HG02970 (cell line): ENCODE data around the gene CFAP74.

Experiments used
- ATAC-seq: cut with Tn5 transposase; IDR thresholded peaks from one replicate; pipeline ENCODE4 v1.9.1; 2021; ENCODE audit warnings: mild to moderate bottlenecking, moderate library complexity, moderate number of reproducible peaks; ENCODE audit not compliant: unreplicated experiment, low FRiP score

The CFAP74 gene

DNA sequence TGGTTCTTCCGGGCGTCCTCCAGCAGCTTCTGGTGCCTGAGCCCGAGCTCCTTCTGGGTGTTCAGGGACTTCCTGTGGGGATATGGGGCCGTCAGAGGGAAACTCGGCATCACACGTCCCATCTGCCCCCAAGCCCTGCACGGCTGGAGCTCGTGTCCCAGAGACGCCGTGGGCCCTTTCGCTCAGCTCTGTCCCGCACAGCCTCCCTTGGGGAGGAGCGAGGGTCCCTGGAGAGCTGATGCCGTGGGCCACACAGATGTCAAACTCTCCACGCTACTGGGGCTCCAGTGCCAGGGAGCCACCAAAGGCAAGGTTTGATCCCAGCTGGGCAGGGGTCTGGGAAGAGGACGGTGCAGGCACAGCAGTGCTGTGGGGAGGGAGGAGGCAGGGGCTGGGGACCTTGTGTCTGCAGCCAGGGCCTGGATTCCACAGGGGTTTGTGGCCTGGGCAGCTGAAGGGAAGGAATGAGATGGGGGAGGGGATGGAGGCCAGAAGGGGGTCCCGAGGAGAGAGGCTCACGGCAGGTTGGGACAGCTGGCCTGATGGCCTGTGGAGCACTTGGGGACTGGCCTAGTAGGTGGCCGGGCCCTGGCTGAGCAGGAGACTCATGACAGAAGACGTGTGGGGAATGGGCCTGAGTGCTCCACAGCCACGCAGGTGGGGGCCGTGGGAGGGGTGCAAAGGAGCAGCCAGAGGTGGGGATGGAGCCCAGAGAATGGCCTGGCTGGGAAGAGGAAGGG is 30.4 kb downstream of the CFAP74 start:
- ATAC-seq, result no peak

DNA sequence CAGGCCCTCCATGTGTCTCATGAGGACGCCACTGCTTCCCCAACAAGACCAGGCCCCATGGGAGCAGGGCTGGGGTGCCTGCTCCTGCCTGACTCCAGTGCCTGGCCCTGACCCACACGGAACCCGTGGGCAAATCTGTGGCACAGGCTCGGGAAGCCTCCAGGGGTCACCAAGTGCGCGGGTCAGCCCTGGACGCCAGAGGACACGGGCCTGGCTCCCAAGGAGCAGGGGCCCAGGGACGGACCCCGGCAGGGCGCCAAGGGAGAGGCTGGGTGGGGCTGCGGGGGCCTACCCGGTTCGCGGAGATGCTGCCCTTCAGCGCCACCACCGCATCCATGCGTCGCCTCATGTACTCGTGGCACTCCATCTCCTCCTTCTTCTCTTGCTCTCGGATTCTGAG is 31.9 kb downstream of the CFAP74 start:
- no peak for ATAC-seq

DNA sequence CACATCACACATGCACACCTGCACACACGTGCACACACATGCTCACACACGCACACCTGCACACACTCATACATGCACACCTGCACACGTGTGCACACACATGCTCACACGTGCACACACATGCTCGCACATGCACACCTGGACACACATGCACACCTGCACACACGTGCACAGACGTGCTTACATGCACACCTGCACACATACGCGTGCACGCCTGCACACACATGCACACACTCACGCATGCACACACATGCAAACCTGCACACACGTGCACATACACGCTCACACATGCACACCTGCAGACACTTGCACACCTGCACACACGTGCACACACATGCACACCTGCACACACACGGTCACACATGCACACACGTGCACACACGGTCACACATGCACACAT is 32.6 kb downstream of the CFAP74 start:
- ATAC-seq, result no peak

DNA sequence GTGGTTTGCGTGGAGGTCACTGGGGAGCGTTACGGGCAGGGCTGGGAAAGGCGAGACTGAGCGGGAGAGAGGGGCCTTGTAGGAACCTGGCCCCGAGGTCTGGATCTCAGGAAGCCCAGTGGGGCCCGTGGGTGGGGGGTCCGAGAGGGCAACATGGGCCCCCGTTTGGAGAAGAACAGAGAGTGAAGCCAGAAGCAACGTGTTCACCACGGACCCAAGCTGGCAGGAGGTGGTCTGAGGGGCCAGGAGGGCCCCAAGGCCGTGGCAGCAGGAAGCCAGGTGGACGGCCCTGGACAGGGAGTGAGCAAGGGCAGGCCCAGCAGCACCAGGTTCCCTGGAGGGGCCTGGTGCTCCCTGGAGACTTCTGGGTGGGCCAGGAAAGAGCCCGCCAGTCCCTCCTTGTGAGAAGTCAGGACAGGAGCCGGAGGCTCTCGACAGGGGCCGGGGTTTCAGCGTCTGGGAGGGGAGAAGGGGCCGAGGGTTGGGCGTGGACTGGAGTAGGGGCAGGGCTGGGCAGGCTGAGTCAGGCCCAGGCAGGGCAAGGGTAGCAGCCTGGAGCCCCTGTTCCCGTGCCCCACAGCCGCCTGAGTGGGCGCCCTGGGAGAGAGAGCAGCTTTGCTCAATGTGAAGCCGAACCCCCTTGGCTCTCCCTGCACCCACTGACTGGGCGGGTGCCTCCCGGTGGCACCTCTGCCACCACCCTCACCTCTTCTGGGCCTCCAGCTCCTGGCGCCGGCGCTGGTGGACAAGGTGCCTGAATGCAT is 33.5 kb downstream of the CFAP74 start:
- no peak for ATAC-seq

DNA sequence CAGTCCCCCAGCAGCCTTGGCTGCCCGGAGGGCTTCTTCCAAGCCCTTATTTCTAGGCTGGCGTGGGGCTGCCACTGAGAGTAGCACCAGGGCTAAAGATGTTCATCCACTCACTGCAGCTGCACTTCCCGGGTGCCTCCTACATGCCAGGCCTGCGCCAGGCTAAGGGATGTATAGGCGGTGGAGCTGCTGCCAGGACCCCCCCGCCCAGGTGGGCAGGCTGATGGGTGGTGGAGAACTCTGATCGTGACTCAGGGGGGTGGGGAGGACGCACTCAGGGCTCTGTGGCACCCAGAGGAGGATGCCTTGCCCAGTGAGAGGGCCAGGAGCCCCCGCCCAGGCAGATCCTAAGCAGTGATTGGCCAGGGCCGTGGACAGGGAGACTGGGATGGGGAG is 34.1 kb downstream of the CFAP74 start:
- no peak for ATAC-seq

DNA sequence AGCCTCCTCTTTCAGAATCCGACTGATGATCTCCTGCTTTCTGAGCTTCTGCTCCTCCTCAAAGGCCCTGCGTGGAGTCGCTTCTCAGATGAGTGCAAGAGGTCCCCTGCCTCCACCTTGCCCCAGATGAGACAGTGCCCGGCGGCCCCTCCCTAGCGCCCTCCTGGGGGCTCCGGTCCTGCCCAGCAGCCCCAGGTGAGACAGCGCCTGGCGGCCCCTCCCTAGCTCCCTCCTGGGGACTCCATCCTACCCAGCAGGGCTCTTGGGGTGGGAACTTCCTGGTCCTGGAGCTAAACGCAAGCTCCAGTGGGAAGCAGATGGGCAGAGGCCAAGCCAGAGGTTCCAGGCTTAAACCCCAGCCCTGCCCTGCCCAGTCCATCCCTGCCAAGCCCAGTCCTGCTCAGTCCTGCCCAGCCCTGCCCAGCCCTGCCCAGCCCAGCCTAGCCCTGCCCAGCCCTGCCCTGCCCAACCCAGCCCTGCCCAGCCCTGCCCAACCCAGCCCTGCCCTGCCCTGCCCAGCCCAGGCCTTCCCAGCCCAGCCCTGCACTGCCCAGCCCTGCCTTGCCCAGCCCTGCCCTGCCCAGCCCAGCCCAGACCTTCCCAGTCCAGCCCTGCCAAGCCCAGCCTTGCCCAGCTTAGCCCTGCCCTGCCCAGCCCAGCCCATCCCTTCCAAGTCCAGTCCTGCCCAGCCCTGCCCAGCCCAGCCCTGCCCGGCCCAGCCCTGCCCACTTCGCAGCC is 34.6 kb downstream of the CFAP74 start:
- ATAC-seq, result no peak

GRCh38 chr1:1967879-1968278 is 35.7 kb downstream of the CFAP74 start:
- ATAC-seq, result no peak

- ATAC-seq, result no peak
Measured at GRCh38 chr1:1967151-1967550, 36.4 kb downstream of the CFAP74 start.

DNA sequence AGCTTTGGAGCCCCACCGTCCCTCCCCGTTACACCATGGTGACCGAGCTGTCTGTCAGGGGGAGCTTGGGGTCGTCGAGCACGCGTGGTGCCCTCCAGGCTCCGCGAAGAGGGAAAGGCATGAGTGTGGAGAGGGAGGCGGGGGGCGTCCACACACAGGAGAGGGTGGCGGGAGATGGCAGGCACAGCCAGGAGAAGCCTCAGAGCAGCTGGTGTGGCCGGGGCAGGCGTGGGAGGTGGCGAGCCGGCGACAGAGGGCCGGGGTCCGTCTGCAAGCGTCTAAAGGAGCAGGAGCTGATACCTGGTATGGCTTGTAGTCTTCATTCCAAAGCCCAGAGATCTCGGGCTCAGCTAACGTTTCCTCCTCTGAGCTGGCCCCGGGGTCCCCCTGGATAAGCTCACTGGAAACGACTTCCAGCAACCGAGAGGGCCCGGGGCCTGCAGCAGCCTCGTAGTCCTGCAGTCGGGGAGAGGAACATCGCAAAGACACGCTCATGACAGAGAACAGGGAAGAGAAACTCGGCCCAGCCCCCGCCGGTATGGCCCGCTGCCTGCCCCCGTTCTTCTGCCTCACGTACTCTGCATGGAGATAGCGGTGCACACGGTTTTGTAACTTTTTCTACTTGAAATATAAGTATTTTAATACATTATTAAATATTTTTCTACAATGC is 37.4 kb downstream of the CFAP74 start:
- no peak for ATAC-seq

DNA sequence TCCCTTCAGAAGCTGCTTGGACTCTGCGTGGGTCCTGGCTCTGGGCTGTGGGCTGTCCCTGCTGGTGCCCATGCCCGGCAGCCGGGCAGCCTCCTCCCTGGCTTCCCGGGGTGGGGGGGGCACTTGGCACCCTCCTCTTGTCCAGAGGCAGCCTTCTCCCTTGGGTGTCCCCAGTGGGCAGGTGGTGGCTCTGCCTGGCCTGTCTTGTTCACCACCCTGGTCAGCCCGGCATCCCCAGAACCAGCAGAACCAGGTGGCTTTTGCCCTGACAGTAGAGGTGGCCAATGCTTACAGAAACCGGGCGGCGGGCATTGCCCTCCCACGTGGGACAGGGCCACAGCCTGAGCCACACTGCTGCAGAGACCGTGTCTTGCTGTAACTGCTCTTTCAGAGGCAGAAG is 38.0 kb downstream of the CFAP74 start:
- ATAC-seq, result no peak

DNA sequence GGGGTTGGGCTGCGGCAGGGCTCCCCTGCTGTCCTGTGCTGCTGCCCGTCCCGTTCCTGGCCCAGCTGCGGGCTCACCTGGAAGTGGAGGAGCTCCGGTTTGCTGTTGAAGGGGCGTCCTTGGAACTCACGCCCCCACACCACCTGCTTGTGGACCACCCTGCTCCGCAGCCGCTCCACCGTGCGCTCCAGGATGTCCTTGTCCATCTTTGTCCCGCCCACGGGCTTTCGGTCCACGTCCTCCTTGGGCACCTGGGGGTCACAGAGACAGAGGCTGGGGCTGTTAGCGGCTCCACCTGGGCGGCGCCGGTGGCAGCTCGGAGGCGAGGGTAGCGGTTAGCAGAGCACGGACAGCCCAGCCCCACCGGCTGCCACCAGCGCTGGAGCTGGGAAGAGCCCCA is 38.8 kb downstream of the CFAP74 start:
- no peak for ATAC-seq

DNA sequence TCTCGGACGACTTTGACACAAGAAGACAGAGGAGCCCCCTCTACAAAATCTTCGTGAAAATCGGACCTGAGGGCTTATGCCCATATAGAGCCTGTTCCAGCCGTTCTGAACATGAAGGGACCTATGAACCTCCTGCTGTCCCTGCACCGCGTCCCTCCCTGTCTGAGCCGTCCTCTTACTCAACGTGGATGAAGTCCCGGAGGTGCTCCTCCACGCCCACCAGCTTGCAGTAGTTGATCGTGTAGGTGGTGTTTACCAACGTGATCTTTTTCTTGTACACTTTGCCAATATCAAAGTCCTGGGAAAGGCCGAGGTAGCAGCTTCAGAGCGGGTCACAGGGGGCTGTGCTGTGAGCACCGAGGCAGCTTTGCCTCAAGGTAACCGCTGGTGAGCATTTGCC is 40.0 kb downstream of the CFAP74 start:
- no peak for ATAC-seq

DNA sequence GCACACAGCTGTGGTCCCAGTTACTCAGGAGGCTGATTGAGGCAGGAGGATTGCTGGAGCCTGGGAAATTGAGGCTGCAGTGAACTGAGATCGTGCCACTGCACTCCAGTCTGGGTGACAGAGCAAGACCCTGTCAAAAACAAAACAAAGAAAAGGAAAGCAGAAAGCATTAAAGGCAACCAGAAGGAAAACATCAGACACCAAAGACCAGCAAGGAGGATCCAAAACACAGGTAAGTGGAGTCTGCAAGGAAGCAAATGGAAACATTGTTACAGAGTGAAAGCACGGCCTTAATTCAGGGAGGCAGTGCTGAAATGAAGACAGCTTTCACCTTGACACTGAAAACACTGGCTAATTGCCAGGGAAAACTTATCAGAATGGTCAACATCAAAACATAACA is 40.8 kb downstream of the CFAP74 start:
- no peak for ATAC-seq

DNA sequence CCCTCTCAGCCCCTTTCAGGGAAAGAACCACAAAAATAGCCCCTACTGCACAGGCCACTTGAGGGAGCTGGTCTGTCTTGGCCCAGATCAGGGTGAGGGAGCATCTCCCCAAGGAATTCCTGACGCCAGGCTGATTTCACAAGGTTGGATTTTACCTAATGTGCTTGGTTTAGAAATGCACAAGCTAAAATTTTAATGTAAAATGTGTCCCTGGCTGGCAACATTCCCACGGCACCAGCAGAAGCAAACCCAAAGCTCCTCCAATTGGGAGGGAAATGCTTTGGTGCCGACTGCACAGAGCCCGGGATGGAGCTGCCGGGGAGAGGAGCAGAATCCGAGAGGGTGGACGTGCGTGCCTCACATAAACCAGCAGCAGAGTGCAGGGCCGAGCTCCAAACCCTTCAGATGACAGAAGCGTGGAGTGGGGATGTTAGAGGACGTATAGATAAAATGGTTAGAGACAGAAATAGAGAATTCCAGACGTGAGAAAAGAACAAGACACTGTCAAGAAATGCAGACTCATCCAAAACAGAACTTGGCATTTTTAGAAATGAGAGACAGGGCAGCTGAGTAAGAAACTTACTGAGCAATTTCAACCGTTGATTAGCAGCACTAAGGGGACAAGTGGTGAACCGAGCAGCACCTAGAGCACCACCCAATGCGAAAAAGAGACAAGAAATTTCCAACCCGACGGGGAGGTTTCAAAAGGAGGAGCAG is 42.9 kb downstream of the CFAP74 start:
- no peak for ATAC-seq

DNA sequence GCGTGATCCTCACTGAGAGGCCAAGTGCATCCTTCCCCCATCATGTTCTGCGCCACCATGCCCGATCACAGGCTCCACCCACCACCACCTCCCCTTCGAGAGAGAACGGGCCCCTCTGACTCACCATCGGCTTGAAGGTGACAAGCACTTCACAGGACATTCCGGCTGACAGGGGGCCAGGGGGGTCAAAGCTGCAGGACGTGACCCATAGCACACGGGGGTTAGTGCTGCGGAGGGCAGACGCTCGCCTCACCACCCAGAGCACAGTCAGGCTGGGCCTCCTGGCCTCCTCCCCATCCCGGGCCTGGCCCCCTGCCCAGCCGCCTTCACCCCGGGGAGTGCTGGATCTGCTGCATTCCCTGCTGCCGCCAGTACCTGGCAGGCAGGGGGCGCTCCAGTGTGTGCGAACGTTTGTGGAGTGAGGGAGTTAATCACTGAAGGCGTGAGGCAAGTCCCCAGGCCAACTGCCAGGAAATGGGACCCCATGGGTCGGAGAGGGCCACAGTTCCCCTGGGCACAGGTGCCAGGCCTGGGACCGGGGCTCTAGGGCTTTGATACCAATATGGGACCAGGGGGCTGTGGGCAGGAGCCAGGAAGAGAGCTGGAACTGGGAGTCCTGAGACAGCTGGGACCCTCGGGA is 43.6 kb downstream of the CFAP74 start:
- no peak for ATAC-seq

DNA sequence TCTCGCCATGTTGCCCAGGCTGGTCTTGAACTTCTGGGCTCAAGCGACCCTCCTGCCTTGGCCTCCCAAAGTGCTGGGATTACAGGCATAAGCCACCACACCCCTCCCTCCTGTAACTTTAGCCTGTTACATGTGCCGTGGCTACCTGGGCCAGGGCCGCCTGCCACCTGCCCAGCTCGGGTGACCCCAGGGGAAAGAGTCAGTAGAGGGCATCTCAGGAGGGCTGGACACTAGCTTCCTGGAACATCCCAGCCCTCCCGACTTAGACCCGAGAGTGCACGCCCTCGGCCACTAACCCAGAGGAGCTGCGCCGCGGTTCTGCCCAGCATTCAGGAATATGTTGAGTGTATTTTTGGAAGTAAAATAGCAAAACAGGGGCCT is 44.1 kb downstream of the CFAP74 start:
- ATAC-seq, result no peak

DNA sequence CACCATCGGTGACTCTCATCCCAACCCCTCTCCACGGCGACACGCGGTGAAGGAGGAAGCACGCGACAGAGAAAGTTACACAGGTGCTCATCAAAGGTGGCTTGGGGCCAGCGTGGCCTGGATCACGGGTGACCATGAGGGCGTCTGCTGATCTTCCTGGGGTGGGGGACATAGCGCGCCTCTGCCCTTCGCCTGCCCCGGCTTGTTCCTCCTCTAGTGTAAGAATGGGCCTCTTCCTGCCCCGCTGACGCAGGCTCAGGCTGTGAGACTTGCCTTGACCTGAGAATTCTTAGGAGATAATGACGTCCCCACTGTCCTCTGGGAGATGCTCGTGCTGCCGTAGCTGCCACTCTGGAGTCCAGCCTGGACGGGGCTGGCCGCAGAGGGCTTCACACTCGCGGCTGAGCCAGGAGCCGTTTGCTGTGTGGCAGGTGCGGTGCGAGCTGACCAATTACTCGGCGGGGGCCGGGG is 45.5 kb downstream of the CFAP74 start:
- no peak for ATAC-seq

DNA sequence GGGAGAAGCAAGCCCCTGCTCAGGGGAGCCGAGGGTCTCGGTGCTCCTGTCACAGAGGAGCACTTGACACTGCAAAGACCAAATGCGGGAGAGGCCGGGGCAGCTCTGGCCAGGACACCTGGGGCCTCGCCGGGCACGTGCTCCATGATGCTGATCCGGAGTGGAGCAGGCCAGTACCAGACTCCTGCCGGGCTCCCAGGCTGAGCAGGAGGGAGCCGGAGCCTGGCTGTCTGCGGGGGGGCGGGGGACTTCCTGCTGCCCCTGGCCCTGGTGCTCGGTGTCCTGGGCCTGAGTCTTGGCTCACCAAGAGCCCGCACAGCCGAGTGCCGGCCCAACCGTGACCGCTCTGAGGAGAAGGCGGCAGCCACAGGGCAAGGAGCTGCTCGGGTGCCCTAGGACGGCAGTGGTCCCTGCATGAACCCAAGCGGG is 46.0 kb downstream of the CFAP74 start:
- ATAC-seq, result no peak

- ATAC-seq, result no peak
Measured at GRCh38 chr1:1956586-1957532, 46.7 kb downstream of the CFAP74 start.
